Activated CD8-positive, alpha-beta memory T cell treated with anti-CD3 and anti-CD28 coated beads, Interleukin-2, amount 50 U/mL, for 48 hours (primary cell): ENCODE measurements around the gene ROS1.

Experiments
- DNase-seq: peaks from one replicate; pipeline ENCODE4 v3.0.0-alpha.2; 2020

Gene ROS1

DNA sequence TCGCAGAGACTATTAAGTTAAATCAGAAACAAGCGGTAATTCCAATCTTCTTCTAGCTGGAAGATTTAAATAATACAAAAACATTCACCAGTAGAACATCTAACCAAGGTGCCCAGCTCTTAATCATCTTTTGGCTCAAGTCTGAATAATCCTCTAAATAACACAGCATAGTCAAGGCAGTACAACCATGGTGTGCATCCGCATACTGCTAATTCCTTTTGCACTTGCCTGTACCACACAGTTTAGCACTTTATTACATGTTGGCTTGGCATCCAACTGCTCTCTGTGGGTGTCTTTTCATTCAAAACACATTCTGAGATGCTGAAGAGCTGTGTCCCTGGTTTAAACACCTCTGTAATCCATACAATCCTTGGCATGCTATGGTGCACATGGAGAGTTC, 118.1 kb downstream of the ROS1 start:
- no peak for DNase-seq

DNA sequence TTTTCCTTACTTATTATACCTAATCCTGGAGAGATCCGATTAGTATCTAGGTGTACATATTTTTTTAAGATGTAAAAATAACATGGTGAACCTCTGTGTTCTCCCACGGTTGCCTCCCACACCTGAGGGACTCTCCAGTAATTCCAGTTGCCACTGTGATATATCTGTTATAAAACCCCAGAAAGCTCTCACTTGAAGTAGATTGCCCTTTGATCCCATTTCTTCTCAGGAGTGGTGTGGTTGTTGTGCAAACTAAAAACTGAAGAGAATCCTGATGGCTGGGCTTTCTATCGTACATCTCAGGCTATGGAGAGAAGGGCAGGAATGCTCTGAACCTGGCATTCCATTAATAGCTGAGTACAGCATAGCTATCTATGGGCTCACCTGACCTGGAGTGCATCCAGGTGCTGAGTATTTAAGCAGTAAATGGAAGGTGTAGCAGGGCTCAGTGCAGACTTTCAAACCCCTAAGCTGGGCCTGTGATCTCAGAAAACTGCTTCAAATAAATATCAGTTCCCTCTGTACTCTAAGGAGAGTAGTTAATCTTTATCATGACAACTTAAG, 119.4 kb downstream of the ROS1 start:
- DNase-seq = no peak

- DNase-seq = no peak
These were observed 121.3 kb downstream of the ROS1 start for GRCh38 chr6:117304446-117304845.

DNA sequence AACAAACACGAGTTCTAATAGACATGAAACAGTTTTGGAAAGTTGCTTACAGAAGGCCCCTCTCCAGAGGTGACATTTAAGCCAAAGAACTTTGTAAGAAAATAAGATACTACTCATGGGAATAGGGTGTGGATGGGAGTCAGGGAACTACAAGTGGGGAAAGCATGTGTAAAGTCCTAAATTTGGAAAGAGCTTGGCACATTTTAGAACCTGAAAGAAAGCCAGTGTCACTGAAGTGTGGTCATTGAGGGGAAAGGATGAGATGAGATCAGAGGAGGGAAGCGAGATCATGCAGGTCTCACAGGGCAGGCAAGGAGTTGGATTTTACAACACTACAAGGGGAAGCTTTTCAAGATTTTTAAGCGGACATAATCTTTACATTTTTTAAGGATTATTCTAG, 122.4 kb downstream of the ROS1 start:
- DNase-seq = no peak

GRCh38 chr6:117298941-117299340, 126.8 kb downstream of the ROS1 start:
- DNase-seq = no peak

DNA sequence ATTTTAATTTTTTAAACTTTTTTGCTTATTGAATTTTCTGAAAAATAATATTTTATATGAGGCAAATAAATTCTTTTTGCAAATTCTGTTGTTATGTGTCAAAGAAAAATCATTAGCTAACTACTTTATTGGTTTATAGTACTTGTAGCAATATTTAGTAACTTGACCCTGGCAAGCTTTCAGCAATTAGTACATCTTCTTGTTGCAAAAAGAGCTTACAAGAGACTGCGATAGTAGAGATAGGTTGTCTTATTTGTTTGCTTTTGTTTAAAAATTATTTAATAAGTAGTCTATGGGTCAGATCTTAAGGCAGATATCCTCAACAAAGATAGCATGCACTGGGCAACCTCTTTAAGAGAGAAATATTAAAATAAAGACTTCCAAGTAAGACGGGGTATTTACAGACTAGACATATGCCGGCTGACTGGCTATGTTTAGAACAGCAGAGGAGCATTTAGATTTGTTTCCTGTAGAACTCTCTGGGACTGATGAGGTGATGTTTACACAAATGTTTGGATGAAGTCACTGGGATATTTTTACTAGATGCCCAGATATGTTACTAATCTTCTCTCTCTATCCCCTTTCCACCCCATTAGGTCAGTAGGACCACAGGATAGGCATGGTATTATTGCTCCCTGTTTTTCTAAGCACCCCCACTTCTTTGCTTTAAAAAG, 135.4 kb downstream of the ROS1 start:
- no peak for DNase-seq

GRCh38 chr6:117288083-117288715, 137.5 kb downstream of the ROS1 start:
- no peak for DNase-seq

- DNase-seq = no peak
These were observed 144.8 kb downstream of the ROS1 start for GRCh38 chr6:117280922-117281321.

- DNase-seq = no peak
These were observed 148.9 kb downstream of the ROS1 start for GRCh38 chr6:117276778-117277316.

DNA sequence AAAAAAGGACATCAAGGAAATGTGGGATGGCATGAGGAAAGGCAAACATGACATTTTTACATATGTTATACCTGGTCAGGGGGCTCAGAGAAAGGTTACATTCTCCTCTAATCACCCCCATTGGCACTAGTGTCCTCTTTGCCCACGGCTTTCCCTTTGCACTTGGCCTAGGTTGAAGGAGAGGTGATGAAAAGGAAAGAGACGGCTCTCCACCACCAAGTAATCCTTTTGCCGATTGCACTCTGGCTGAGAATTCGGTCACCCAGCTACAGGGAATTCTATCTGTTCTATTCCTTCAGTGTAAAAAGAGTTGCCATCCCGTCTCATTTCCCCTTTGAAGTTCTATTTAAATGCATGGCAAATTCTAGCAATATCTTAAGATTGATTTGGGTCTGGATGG, 150.0 kb downstream of the ROS1 start:
- no peak for DNase-seq

DNA sequence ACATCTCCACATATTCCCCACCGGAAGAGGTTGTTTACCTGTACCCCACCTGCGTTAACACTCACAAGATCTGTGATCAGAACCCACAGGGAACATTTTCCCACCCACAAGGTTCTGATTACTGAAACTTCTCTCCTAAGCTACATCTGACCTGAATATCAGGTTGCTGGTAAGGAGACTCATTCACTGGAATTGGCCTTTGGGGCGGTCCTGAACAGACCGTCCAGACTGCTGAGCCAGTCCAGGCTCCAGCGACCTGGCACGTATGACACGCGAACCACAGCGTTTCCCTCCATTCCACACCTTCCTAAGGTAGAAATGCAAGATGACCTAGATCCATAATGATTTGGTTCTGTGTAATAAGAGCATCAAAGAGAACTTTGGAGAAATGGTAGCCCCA, 150.5 kb downstream of the ROS1 start:
- DNase-seq = no peak

DNA sequence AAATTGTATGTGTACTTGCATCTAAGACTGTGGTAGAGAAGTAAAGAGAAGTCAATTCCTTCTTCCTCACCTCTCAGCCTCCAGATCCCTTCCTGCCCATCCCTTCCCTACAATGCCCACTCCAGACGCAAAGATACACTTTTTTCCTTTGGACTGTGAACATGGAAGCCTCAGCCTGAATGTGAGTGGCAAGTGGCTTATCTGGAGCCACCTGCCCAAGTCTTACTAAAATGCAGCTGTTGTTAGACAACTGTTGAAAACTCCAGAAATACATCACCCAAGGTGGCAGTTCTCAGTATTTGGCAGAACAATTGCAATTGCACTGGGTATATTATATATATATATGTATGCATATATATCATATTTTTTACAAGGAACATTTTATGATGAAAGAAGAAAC, 152.9 kb downstream of the ROS1 start:
- DNase-seq = no peak

DNA sequence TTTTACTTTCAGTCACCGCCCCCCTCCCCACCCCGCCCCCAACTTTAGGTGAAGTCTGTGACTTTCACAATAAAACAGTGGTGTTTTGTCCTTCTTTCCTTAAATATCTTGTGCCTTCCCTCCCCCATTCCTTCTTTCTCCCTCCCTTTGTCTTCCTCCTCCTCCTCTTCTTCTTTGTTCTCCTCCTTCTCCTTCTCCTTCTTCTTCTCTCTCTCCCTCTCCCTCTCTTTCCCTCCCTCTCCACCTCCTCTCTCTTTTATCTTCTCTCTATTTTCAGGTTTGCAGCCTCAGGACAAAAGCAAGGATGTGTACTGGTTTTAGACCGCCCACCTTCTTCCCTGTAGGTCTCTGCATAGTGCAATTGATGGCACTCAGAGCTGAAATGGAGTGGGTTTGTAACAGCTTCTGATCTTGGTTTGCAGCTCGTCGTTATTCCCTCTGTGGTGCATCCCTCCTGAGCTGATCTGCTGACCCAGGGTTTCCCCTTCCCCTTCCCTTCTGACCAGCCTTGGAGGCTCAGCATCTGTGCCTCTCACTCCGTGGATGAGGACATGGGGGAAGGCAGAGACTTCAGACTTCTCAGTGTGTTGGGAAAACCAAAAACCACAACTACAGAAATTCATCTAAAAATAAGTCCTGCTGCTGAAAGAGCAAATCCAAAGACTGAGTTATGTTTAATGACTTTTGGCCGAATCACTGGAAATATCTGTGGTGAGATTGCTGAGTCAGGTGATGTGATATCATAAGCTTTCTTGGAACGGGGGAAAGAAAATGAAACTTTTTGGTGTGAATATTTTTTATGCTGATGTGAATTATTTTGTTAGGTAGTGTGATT, 153.5 kb downstream of the ROS1 start:
- no peak for DNase-seq

DNA sequence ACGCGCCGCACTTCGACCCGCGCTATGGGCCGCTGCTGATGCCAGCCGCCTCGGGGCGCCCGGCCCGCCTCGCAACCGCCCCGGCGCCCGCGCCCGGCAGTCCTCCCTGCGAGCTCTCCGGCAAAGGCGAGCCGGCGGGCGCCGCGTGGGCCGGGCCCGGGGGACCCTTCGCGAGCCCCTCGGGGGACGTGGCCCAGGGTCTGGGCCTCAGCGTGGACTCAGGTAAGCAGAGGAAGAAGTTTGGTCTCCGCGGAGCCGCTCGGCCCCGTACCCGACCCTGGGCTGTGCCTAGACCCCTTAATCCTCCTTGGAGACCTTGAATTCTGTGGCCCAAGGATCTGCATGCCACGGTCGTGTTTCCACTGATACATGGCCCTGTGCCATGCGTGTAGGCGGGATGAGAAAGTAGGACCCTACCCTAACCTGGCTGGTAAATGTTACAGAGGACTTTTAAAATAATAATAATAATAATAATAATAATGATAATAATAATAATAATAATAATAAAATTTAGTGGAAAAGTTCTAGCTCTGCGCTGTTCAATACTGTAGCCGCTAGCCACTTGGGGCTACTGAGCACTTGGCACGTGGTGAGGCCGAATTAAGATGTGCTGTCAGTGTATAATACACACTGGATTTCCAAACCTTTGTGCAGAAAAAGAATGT, 154.8 kb downstream of the ROS1 start:
- DNase-seq = no peak

DNA sequence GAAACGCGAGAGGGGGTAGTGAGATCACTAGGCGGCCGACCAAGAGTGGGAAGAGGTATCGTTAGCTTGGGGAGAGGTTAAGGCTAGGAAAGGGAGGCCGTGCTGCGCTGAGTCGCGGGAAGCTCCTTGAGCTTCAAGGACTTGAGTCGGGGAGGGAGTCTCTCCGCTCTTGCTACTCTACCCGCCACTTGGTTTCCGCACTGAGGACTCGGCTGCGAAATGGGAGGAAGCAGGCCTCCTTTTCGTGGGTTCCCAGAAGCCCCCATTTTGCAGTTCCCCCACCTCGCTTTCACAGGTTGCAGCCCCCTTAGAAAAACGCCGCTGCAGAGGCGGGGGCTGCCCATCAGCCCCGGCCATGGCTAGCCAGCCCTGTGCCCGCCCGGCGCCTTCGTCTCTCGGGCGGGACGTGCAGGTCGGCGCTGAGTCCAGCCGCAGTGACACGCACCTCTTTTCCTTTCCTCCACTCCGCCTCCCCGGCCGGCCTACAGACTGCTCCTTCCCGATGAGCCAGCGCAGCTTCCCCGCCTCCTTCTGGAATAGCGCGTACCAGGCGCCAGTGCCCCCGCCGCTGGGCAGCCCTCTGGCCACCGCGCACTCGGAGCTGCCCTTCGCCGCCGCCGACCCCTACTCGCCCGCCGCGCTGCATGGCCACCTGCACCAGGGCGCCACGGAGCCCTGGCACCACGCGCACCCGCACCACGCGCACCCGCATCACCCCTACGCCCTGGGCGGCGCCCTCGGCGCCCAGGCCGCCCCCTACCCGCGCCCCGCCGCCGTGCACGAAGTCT, 155.5 kb downstream of the ROS1 start:
- DNase-seq = no peak

DNA sequence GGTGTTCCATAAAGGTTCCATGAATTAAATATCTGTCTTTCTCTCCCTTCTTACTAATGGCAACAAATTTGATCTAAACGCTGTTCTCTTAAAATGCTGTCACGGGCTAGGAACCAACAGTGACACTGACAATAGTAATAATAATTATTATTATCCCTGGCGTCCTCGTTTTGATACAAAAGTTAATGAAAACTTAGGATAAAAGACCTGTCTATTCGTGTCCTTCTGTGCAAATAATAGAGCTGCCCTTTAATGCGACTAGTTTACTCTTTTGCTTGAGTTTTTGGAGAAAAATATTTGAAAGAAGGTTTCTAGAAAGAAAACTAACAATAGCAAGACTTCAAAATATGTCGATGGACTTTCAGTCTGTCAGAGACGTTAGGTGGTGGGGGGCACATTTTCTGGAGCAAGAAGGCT, 156.1 kb downstream of the ROS1 start:
- DNase-seq = no peak

DNA sequence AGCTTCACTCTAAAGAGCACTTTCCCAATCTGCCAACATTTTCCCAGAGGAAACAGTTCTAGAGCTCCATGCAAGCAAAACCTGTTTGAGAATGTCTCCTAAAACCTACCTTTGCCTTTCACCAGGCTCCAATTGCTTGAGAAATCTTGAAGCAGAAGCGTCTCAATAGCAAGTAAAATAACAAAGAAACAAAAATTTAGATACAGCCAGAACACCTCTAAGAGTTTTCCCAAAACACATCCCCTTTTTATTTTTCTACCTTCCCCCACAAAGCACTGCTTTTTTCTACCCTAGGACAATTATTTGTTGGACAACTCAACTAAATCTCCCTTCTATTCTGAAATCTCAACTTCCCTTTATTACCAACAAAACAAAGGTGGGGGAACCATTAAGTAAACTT, 156.8 kb downstream of the ROS1 start:
- no peak for DNase-seq

- DNase-seq = no peak
These were observed 157.8 kb downstream of the ROS1 start for GRCh38 chr6:117267766-117268534.

- DNase-seq = no peak
These were observed 158.7 kb downstream of the ROS1 start for GRCh38 chr6:117267054-117267347.

DNA sequence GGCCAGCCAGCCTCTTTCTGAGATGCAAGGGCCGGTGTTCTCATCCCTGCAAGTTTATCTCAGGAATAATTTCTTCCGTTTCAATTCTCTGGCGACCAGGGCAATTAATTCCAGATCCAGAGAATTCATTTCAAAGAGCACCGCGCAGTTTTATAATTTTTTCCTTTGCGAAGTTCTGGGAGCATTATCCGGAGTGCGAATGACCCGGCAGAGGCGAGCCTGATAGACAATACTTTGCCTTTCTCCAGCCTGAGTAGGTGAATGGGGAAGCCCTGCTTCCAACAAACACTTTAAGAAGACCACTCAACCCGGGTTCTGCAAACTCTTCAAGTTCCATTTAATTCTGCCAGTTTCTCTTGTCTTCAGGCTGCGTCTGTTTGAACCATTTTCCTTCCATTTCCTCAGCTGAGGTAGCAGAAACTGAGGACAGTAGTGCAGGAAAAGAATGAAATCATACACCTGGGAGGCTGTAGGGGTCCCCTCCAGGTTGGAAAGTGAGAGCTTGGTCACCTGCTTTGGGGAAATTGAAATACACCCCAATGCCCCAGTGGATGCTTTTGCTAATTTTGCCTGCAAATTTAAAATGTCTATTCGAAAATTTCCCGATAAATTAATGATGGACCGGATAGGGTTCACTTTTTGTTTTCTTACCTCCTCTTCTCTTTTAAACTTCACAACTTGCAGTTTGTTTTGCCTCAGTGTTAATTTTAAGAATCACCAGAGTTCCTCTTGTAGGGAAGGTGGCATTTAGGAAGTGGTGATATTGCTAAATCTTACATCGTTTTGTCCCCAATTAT, 159.3 kb downstream of the ROS1 start:
- DNase-seq = no peak
